ENCODE measurements around the gene LAMA3.

The LAMA3 gene

DNA sequence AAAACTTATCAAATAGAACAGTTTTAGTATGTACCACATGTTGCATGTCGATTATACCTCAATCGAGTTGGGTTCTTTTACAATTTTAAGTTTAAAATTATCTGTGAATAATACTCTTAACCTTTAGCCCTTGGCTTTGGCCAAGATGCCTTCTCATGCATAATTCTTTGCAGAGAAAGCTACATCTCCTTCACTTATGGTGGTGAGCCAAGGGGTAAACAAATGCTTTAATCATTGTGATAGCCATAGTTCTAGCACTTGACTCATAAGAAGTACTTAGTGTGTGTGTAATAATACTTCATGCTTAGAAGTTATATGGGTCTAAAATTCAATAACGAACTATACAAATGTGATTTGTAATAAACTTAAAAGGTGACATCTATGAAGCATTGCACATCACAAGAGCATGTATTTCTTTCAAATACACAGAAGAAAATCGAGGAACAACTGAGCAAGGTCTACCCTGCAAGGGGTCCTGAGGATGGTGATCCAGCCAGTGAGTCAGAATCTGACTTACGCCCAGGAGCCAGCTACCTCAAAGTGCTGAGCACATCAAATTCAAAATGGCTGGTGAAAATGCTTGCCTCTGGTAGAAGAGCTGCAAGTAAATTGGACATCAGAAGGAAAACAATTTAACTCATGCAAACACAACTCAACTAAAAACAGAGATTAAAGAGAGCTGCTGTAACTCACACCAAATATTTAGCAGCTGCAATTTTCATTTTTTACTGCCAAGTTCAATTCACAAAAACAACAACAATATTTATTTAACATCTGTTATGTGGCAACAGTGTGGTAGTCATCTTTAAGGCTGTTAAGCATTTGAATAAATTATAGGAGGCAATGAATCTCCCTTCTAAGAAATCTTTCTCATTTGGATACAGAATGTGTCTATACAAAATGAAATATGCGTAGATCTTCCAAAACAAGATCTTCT lies 301.5 kb downstream of the LAMA3 start:
- Histone ChIP-seq H3K27ac (ENCODE audit: low read length) (no peak overlapping the region), H3K4me1 (ENCODE audit: control insufficient read depth, insufficient read depth, low read length) (peaks cover 13% of the 10 kb centered on the region), H3K4me3 (ENCODE audit: low read length in 2 of 2) (no peak overlapping the region), H3K36me3 (ENCODE audit: control insufficient read depth in 2 of 2, insufficient read depth in 2 of 2, low read length in 2 of 2) (no peaks in the 10 kb centered on the region), H3K9ac (ENCODE audit: low read length in 2 of 2) (no peak overlapping the region), H3K9me3 (ENCODE audit: control insufficient read depth in 2 of 2, low read length in 2 of 2) (no peaks in the 10 kb centered on the region), H3K27me3 (ENCODE audit: control insufficient read depth in 1 of 2, insufficient read depth in 2 of 2, low read length in 2 of 2) (no peaks in the 10 kb centered on the region)

DNA sequence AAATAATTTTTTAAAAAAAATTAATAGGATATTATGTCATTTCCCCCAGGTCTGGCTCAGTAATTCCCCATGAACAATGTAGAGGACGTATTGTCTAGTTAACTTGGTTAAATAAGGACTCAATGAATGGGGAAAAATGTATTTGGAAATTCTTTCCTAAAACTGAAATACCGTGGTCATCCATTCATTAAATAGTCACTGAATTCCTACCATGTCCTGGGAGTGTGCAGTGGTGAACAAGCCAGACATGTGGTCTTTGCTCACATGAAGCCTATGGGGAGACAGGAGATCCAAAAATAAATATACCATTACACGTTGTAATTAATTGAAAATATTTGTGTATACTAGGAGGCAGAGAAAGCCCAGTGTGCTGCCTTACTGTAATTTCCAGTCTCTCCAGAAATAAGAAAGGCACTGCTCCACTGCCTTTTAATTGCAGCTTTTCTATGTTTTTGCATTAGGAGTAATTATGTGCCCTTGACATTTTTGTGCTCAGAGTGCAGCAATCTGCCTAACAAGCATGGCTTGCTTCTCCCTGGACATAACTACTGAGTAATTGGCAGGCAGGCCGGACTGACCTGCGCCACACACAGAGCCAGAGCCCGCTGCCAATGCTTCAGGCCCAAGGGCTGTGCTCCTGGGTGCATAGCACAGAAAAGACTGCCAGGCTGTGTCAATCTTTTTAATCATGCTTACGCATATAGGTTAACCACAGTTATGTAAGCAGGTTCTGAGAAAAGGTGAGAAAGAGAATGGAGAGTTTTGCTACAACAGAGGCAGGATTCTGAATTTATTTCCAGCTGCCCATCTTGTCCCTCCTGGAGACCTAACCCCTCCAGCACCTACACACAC lies 303.1 kb downstream of the LAMA3 start:
- Histone ChIP-seq H3K36me3 (ENCODE audit: control insufficient read depth in 2 of 2, insufficient read depth in 2 of 2, low read length in 2 of 2) (no peaks in the 10 kb centered on the region), H3K27ac (ENCODE audit: low read length) (no peak overlapping the region), H3K9ac (ENCODE audit: low read length in 2 of 2) (no peak overlapping the region), H3K27me3 (ENCODE audit: control insufficient read depth in 1 of 2, insufficient read depth in 2 of 2, low read length in 2 of 2) (no peaks in the 10 kb centered on the region), H3K4me1 (ENCODE audit: control insufficient read depth, insufficient read depth, low read length) (peaks cover 13% of the 10 kb centered on the region), H3K9me3 (ENCODE audit: control insufficient read depth in 2 of 2, low read length in 2 of 2) (no peaks in the 10 kb centered on the region), H3K4me3 (ENCODE audit: low read length in 2 of 2) (no peak overlapping the region)

DNA sequence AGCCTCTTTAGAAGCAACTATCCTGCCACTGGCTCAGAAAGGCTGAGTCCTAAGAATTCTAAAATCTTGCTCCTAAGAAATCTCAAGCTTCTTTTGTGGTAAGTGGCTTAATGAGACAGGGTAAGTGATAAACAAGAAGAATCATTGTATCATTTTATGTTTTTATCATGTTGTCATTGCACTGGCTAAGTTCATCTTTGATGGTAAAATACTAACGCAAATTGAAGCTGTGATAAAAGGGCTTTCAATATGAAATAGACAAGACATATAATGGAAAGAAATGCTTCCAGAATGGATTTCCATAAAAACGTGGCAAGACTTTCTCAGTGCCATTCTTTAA lies 303.7 kb downstream of the LAMA3 start:
- Histone ChIP-seq H3K4me3 (ENCODE audit: low read length in 2 of 2) (no peak overlapping the region), H3K27me3 (ENCODE audit: control insufficient read depth in 1 of 2, insufficient read depth in 2 of 2, low read length in 2 of 2) (no peaks in the 10 kb centered on the region), H3K9ac (ENCODE audit: low read length in 2 of 2) (no peak overlapping the region), H3K27ac (ENCODE audit: low read length) (no peak overlapping the region), H3K9me3 (ENCODE audit: control insufficient read depth in 2 of 2, low read length in 2 of 2) (no peaks in the 10 kb centered on the region), H3K4me1 (ENCODE audit: control insufficient read depth, insufficient read depth, low read length) (peaks cover 13% of the 10 kb centered on the region), H3K36me3 (ENCODE audit: control insufficient read depth in 2 of 2, insufficient read depth in 2 of 2, low read length in 2 of 2) (no peaks in the 10 kb centered on the region)

DNA sequence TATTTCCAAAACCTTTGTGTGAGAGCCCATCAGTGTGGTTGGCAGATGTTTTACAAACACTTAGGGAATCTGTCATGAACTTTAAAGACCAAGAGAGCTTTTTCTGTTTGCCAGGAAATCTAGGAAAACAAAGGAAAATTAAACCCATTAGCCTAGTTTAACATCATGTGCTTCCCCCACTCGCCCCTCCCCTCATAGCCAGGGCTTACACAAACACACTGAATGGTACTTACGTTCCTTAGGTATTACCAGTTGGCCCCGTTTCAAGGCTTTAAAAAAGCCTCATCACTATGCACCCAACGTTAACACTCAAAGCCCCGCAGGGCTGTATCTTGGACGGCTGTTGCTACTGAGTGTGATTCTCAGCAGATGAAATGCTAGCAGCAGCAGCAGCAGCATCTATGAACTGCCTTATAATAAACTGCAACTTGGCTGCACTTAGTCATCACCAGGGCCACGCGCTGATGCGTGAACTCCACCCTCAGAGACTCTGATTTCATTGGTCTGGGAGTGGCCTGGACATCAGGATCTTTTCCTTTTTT lies 305.2 kb downstream of the LAMA3 start:
- H3K4me1 ChIP-seq (ENCODE audit: control insufficient read depth, insufficient read depth, low read length): peaks cover 13% of the 10 kb centered on the region
- no peaks in the 10 kb centered on the region for H3K36me3 ChIP-seq (ENCODE audit: control insufficient read depth in 2 of 2, insufficient read depth in 2 of 2, low read length in 2 of 2)
- no peak overlapping the region for H3K27ac ChIP-seq (ENCODE audit: low read length)
- no peak overlapping the region for H3K9ac ChIP-seq (ENCODE audit: low read length in 2 of 2)
- H3K4me3 ChIP-seq (ENCODE audit: low read length in 2 of 2): peak overlapping the region in 1 of 2 donors; percentile 47
- H3K27me3 ChIP-seq (ENCODE audit: control insufficient read depth in 1 of 2, insufficient read depth in 2 of 2, low read length in 2 of 2): no peaks in the 10 kb centered on the region
- H3K9me3 ChIP-seq (ENCODE audit: control insufficient read depth in 2 of 2, low read length in 2 of 2): no peaks in the 10 kb centered on the region

DNA sequence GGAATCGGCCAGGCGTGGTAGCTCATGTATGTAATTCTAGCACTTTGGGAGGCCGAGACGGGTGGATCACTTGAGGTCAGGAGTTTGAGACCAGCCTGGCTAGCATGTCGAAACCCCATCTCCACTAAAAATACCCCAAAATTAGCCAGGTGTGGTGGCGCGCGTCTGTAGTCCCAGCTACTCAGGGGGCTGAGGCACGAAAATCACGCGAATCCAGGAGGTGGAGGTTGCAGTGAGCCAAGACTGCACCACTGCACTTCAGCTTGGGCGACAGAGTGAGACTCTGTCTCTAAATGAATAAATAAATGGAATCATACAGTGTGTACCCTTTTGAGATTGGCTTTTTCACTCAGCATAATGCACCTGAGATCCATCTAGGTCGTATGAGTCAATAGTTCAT lies 305.9 kb downstream of the LAMA3 start:
- Histone ChIP-seq H3K36me3 (ENCODE audit: control insufficient read depth in 2 of 2, insufficient read depth in 2 of 2, low read length in 2 of 2) (no peaks in the 10 kb centered on the region), H3K9ac (ENCODE audit: low read length in 2 of 2) (no peak overlapping the region), H3K4me1 (ENCODE audit: control insufficient read depth, insufficient read depth, low read length) (peaks cover 13% of the 10 kb centered on the region), H3K27ac (ENCODE audit: low read length) (no peak overlapping the region), H3K4me3 (ENCODE audit: low read length in 2 of 2) (no peak overlapping the region), H3K27me3 (ENCODE audit: control insufficient read depth in 1 of 2, insufficient read depth in 2 of 2, low read length in 2 of 2) (no peaks in the 10 kb centered on the region), H3K9me3 (ENCODE audit: control insufficient read depth in 2 of 2, low read length in 2 of 2) (no peaks in the 10 kb centered on the region)

DNA sequence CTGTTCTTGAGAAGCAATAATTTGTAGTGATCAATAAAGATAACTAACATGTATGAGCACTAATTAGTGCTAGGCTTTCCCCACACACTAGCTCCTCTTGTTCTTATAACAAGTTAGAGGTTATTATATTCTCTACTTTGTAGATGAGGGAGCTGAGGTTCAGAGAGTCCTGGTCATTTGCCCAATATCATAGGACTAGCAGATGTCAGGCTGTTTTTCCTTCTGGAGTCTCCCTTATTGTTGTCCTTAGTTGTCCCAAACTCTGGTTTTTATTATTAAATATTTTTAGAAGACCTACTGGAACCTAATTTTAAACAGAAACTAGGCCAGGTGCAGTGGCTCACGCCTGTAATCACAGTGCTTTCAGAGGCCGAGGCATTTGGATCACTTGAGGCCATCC lies 308.8 kb downstream of the LAMA3 start:
- H3K27me3 ChIP-seq (ENCODE audit: control insufficient read depth in 1 of 2, insufficient read depth in 2 of 2, low read length in 2 of 2): no peaks in the 10 kb centered on the region
- no peak overlapping the region for H3K27ac ChIP-seq (ENCODE audit: low read length)
- no peaks in the 10 kb centered on the region for H3K36me3 ChIP-seq (ENCODE audit: control insufficient read depth in 2 of 2, insufficient read depth in 2 of 2, low read length in 2 of 2)
- no peak overlapping the region for H3K9ac ChIP-seq (ENCODE audit: low read length in 2 of 2)
- no peaks in the 10 kb centered on the region for H3K9me3 ChIP-seq (ENCODE audit: control insufficient read depth in 2 of 2, low read length in 2 of 2)
- no peak overlapping the region for H3K4me3 ChIP-seq (ENCODE audit: low read length in 2 of 2)
- peaks cover 4% of the 10 kb centered on the region for H3K4me1 ChIP-seq (ENCODE audit: control insufficient read depth, insufficient read depth, low read length)

DNA sequence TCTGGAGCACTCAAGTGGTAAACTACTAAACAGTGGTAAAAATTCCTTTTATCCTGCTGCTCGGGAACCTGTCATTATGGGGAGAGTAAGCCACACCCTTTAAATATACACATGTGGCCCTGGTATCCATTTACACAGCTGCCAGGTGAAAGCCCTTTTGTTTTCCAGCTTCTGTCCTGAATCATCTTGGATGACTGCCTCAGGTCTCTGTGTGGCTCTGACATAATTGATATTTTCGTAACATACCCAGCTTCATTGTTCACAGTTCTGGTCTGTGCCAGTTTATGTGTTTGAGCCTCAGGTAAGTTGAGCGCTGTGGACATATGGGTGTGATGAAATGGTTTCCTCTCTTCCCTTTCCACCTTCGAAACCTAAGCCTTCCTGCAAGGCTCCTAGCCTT lies 309.6 kb downstream of the LAMA3 start:
- Histone ChIP-seq H3K4me1 (ENCODE audit: control insufficient read depth, insufficient read depth, low read length) (peaks cover 4% of the 10 kb centered on the region), H3K27me3 (ENCODE audit: control insufficient read depth in 1 of 2, insufficient read depth in 2 of 2, low read length in 2 of 2) (no peaks in the 10 kb centered on the region), H3K4me3 (ENCODE audit: low read length in 2 of 2) (no peak overlapping the region), H3K9me3 (ENCODE audit: control insufficient read depth in 2 of 2, low read length in 2 of 2) (no peaks in the 10 kb centered on the region), H3K9ac (ENCODE audit: low read length in 2 of 2) (no peak overlapping the region), H3K36me3 (ENCODE audit: control insufficient read depth in 2 of 2, insufficient read depth in 2 of 2, low read length in 2 of 2) (no peaks in the 10 kb centered on the region), H3K27ac (ENCODE audit: low read length) (no peak overlapping the region)

DNA sequence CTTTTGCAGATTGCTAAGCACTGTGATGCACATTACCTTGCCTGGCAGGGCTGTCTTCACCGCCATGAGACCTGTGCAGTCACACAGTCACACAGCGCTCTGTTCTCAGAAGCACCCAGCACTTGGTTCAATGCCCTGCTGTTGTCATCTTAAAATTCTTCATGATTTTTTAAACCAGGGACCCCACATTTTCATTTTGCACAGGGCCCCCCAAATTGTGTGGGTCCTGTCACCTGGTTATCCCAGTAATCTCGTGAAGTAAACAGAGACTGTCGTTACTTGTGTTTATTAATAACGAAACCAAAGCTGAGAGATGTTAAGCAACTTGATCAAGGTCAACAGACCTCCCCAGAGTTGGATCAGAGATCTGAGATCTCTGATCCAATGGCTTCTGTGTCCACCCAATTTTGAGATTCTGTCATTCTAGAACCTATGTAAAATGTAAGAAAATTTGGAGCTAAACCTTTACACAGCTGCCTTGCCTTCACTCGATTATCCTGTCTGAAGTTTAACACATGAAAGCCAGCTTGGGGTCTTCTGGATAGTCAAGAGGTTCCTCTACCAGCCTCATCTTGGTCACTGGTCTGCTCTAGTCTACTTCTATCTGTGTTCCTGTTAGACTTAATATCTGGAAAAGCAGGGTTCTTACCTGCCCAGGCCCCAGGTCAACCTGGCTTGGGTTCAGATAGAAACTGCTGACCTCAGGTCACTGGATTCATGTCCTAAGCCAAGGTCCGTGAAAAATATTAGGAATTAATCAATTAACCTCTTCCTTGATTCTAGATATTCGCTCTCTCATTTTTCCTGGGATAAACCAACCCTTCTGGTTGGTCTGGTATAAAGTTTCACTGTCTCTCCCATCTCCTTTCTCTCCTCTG lies 311.6 kb downstream of the LAMA3 start:
- no peaks in the 10 kb centered on the region for H3K9me3 ChIP-seq (ENCODE audit: control insufficient read depth in 2 of 2, low read length in 2 of 2)
- H3K27me3 ChIP-seq (ENCODE audit: control insufficient read depth in 1 of 2, insufficient read depth in 2 of 2, low read length in 2 of 2): no peaks in the 10 kb centered on the region
- H3K9ac ChIP-seq (ENCODE audit: low read length in 2 of 2): no peak overlapping the region
- no peaks in the 10 kb centered on the region for H3K36me3 ChIP-seq (ENCODE audit: control insufficient read depth in 2 of 2, insufficient read depth in 2 of 2, low read length in 2 of 2)
- H3K4me1 ChIP-seq (ENCODE audit: control insufficient read depth, insufficient read depth, low read length): no peaks in the 10 kb centered on the region
- H3K4me3 ChIP-seq (ENCODE audit: low read length in 2 of 2): no peak overlapping the region
- no peak overlapping the region for H3K27ac ChIP-seq (ENCODE audit: low read length)

DNA sequence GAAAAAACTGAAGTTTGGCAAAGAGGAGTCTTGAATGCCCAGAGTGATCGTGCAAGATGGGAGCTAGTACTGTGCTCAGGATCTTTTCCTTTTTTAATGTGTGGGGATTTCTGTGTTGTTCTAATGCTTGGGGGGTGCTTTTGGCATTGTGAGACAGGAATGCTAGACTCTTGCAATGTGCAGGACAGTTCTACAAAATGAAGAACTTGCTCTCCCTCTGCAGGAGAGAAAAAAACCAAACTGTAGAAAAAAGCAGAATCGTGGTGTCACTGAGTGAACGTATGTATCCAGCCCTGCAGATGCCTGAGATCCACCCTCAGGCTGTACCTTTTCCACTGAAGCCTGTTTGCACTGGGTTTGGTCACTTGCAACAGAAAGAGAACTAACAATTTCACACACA lies 313.2 kb downstream of the LAMA3 start:
- H3K27me3 ChIP-seq (ENCODE audit: control insufficient read depth in 1 of 2, insufficient read depth in 2 of 2, low read length in 2 of 2): no peaks in the 10 kb centered on the region
- no peaks in the 10 kb centered on the region for H3K4me1 ChIP-seq (ENCODE audit: control insufficient read depth, insufficient read depth, low read length)
- no peak overlapping the region for H3K27ac ChIP-seq (ENCODE audit: low read length)
- no peak overlapping the region for H3K4me3 ChIP-seq (ENCODE audit: low read length in 2 of 2)
- no peaks in the 10 kb centered on the region for H3K36me3 ChIP-seq (ENCODE audit: control insufficient read depth in 2 of 2, insufficient read depth in 2 of 2, low read length in 2 of 2)
- no peaks in the 10 kb centered on the region for H3K9me3 ChIP-seq (ENCODE audit: control insufficient read depth in 2 of 2, low read length in 2 of 2)
- H3K9ac ChIP-seq (ENCODE audit: low read length in 2 of 2): no peak overlapping the region

DNA sequence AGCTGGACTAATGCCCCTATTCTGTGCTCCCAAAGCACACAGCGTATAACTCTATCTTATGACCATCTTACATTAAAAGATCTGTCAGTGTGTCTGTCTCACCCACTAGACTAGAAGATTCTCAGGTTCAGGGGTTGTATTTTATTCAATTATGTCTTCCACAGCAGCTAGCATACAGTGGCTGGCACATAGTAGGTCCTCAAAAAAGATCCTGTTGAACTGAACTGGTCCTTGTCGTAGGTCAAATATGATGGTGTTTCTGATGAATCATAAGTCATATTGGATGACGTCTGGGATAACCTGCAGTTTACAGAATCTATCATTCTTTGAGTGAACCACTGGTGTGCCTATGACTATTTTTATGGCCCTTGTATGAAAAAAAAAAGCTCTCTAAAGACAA lies 314.0 kb downstream of the LAMA3 start:
- H3K9ac ChIP-seq (ENCODE audit: low read length in 2 of 2): no peak overlapping the region
- H3K9me3 ChIP-seq (ENCODE audit: control insufficient read depth in 2 of 2, low read length in 2 of 2): no peaks in the 10 kb centered on the region
- no peak overlapping the region for H3K4me3 ChIP-seq (ENCODE audit: low read length in 2 of 2)
- no peak overlapping the region for H3K27ac ChIP-seq (ENCODE audit: low read length)
- no peaks in the 10 kb centered on the region for H3K27me3 ChIP-seq (ENCODE audit: control insufficient read depth in 1 of 2, insufficient read depth in 2 of 2, low read length in 2 of 2)
- H3K36me3 ChIP-seq (ENCODE audit: control insufficient read depth in 2 of 2, insufficient read depth in 2 of 2, low read length in 2 of 2): no peaks in the 10 kb centered on the region
- H3K4me1 ChIP-seq (ENCODE audit: control insufficient read depth, insufficient read depth, low read length): no peaks in the 10 kb centered on the region
